ENCODE results near the gene SPAAR. TPM values are rescaled to one million over a fixed set of nuclear protein-coding genes. Genes with fewer than 3 reads are reported as not detected.

The SPAAR gene
- total and polyA plus RNA-seq, 9 of the 15 experiments (the other 6 are each of a cell fraction or from before 2014, with no cell fraction given), result not detected

DNA sequence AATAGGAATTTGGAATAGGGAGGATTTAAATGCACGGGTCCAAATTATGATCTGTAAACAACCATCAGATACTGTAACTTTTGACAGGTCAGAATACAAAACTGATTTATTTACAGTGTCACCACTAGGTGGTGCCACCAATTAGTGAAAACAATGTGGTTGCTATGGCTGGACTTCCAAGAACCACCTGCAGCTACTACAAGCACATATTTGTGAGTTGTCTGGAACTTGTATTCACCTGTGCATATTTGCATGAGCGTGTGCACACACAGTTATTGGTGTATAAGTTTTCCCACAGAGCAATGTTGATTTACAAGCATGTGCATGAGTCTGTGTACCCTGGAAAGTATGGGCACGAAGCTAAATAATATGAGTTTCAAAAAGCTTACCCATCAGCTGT, 6.2 kb upstream of the SPAAR start (continued):
- TF ChIP-seq, protein P1, sequence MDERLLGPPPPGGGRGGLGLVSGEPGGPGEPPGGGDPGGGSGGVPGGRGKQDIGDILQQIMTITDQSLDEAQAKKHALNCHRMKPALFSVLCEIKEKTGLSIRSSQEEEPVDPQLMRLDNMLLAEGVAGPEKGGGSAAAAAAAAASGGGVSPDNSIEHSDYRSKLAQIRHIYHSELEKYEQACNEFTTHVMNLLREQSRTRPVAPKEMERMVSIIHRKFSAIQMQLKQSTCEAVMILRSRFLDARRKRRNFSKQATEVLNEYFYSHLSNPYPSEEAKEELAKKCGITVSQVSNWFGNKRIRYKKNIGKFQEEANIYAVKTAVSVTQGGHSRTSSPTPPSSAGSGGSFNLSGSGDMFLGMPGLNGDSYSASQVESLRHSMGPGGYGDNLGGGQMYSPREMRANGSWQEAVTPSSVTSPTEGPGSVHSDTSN (CRISPR knock-in tag; IDR thresholded peaks at IDR 0.05; ENCODE audit: low read depth), result no peak
- TF ChIP-seq, protein P1 (tag; conservative IDR thresholded peaks at IDR 0.05; ENCODE audit: low read depth), result peak; percentile 63; the same call in 1 of the 2 replicates
- TF ChIP-seq, protein P2, sequence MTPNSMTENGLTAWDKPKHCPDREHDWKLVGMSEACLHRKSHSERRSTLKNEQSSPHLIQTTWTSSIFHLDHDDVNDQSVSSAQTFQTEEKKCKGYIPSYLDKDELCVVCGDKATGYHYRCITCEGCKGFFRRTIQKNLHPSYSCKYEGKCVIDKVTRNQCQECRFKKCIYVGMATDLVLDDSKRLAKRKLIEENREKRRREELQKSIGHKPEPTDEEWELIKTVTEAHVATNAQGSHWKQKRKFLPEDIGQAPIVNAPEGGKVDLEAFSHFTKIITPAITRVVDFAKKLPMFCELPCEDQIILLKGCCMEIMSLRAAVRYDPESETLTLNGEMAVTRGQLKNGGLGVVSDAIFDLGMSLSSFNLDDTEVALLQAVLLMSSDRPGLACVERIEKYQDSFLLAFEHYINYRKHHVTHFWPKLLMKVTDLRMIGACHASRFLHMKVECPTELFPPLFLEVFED (CRISPR knock-in tag; conservative IDR thresholded peaks at IDR 0.05), result no peak
- no peak for TF ChIP-seq TEAD1 (CRISPR knock-in tag; IDR thresholded peaks at IDR 0.05)

DNA sequence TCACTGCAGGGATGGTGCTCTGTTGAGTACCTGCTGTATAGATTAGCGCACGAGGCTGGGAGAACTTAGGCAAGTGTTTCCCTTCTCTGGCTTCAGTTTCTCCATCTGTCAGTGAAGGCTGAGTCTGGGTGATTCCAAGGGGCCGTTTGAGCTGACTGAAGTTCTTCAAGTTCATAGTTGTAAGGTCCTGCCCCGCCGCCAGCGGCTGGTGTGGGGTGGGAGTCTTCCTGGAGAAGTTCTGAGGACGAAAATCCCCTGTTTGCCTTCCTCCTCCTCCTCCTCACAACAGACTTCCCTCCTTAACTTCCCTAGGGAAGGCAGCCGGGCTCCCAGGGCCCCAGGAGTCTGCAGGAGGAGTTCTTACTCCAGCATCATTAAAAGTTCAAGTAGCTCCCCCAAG, 5.0 kb upstream of the SPAAR start:
- Histone ChIP-seq H3K27ac (ENCODE audit: extremely low read depth, low read depth, low read length) (no peak overlapping the region), H3K9me1 (ENCODE audit: control insufficient read depth, insufficient read depth, low read length) (no peaks in the 10 kb centered on the region), H2AFZ (ENCODE audit: low read depth, low read length) (no peak overlapping the region), H3K79me2 (ENCODE audit: control insufficient read depth, insufficient read depth, low read length) (no peaks in the 10 kb centered on the region), H3K9me3 (replicated peaks; ENCODE audit: control insufficient read depth, insufficient read depth, low read depth, low read length) (no peaks in the 10 kb centered on the region), H3K36me3 (ENCODE audit: control insufficient read depth, insufficient read depth, low read length) (no peaks in the 10 kb centered on the region), H3K27me3 (ENCODE audit: control insufficient read depth in 2 of 2, insufficient read depth in 2 of 2, low read length in 2 of 2) (no peaks in the 10 kb centered on the region; a peak in 1 of 5 replicates), H3K9ac (ENCODE audit: insufficient read depth in 1 of 2, low read depth in 2 of 2, low read length in 2 of 2) (no peak overlapping the region), H4K20me1 (replicated peaks; ENCODE audit: control insufficient read depth, insufficient read depth, low read length) (no peaks in the 10 kb centered on the region), H3K4me2 (ENCODE audit: insufficient read depth, low read length) (no peak overlapping the region), H3K4me1 (replicated peaks in 1 of 2; ENCODE audit: control insufficient read depth in 2 of 2, insufficient read depth in 2 of 2, low read length in 2 of 2) (peaks cover 0 to 24% of the 10 kb centered on the region in 2 experiments; a peak in 3 of 5 replicates), H3K4me3 (no peak overlapping the region)
- intact Hi-C loops (cut with micrococcal nuclease), result no loop called here
- FAIRE-seq (no peak), DNase-seq (ENCODE audit: extremely low read depth in 1 of 4, low spot score in 3 of 4) (no peak), ATAC-seq (no peak)
- BruUV-seq (replicated peaks), result no TSS peak
- WGBS (ENCODE audit: insufficient coverage, low coverage, missing lambda C conversion rate), result 31% methylated on average over 7 of the region's 8 CpGs
- ChIA-PET POLR2A (interaction anchor here (0.5 to 1.4 kb wide), 2 partner anchors 55 to 65 kb away, joined by 3 read pairs; no protein-coding TSS in a partner anchor), CTCF (ENCODE audit: low intra/inter-chr PET ratio) (interaction anchor here (2.2 kb wide), 1 partner anchor 104 kb away, joined by 15 read pairs; no protein-coding TSS in a partner anchor)
- in situ Hi-C loops (cut with MboI), result loop anchor here (5.0 kb wide), 2 partner anchors 43 to 113 kb away; no protein-coding TSS in a partner anchor
- TF ChIP-seq ATF1 (CRISPR knock-in tag; IDR thresholded peaks at IDR 0.05) (no peak), ATF1 (tag; IDR thresholded peaks at IDR 0.05) (no peak), TAL1 (IDR thresholded peaks at IDR 0.05) (no peak), FOXP1 (CRISPR knock-in tag; IDR thresholded peaks at IDR 0.05) (no peak), JUND (IDR thresholded peaks at IDR 0.05; ENCODE audit: borderline replicate concordance, low read depth, low read length) (no peak), JUND (tag; IDR thresholded peaks at IDR 0.05; ENCODE audit: borderline replicate concordance, low read depth, low read length) (no peak), TCF7L2 (IDR thresholded peaks at IDR 0.05; ENCODE audit: low read depth, low read length) (no peak), ZNF165 (CRISPR knock-in tag; IDR thresholded peaks at IDR 0.05; ENCODE audit: borderline replicate concordance) (no peak), KLF13 (tag; IDR thresholded peaks at IDR 0.05; ENCODE audit: borderline replicate concordance, low read depth) (no peak), ZNF282 (CRISPR knock-in tag; IDR thresholded peaks at IDR 0.05) (no peak)
- TF ChIP-seq, protein P3, sequence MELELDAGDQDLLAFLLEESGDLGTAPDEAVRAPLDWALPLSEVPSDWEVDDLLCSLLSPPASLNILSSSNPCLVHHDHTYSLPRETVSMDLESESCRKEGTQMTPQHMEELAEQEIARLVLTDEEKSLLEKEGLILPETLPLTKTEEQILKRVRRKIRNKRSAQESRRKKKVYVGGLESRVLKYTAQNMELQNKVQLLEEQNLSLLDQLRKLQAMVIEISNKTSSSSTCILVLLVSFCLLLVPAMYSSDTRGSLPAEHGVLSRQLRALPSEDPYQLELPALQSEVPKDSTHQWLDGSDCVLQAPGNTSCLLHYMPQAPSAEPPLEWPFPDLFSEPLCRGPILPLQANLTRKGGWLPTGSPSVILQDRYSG (tag; conservative IDR thresholded peaks at IDR 0.05; ENCODE audit: low read depth), result no peak
- TF ChIP-seq, protein P4, sequence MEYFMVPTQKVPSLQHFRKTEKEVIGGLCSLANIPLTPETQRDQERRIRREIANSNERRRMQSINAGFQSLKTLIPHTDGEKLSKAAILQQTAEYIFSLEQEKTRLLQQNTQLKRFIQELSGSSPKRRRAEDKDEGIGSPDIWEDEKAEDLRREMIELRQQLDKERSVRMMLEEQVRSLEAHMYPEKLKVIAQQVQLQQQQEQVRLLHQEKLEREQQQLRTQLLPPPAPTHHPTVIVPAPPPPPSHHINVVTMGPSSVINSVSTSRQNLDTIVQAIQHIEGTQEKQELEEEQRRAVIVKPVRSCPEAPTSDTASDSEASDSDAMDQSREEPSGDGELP (CRISPR knock-in tag; IDR thresholded peaks at IDR 0.05; ENCODE audit: borderline replicate concordance), result no peak

Data from K562 (cell line).